SW 1271 (cell line): ENCODE data around the gene RNF212B.
"Not testable (repeated sequence)": the region's sequence is repeated elsewhere in the genome, so short reads cannot be mapped to it uniquely, and the experiment has no call there.

Experiments
- DNase-seq, 2 experiments: peaks; one replicate each; lab custom pipeline; 2025; lab: John Stamatoyannopoulos, UW

RNF212B gene

GRCh38 chr14:23243066-23243465, 5.3 kb downstream of the RNF212B start:
- DNase-seq: no peak

- DNase-seq: no peak
These were observed 7.5 kb downstream of the RNF212B start for GRCh38 chr14:23245282-23245681.

DNA sequence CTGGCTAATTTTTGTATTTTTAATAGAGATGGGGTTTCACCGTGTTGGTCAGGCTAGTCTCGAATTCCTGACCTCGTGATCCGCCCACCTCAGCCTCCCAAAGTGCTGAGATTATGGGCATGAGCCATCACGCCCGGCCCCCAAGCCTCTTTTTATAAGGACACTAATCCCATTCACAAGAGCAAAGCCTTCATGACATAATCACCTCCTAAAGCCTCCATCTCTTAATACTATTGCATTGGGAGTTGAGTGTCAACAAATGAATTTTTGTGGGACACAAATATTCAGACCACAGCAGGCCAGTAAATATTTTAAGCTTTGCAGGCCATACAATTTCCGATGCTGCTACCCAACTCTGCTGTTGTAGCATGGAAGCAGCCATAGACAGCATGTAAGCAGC, 10.9 kb downstream of the RNF212B start:
- DNase-seq: no peak

DNA sequence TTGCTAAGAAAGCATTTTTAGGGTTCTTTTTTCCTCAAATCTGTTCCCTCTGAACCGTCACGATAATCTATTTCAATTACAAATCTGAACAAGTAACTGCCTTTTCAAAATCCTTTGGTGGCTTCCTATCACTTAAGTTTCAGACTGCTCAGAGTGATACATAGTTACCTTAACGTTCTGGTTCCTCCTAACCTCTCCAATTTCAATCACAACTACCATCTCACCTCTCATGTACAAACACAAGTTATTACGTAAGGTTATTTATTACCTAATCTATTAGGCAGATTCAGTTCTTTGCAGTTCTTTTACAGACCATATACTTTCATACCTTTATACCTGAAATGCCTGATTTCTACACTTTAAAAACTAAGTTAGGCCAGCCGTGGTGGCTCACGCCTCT, 12.1 kb downstream of the RNF212B start:
- DNase-seq: no peak

DNA sequence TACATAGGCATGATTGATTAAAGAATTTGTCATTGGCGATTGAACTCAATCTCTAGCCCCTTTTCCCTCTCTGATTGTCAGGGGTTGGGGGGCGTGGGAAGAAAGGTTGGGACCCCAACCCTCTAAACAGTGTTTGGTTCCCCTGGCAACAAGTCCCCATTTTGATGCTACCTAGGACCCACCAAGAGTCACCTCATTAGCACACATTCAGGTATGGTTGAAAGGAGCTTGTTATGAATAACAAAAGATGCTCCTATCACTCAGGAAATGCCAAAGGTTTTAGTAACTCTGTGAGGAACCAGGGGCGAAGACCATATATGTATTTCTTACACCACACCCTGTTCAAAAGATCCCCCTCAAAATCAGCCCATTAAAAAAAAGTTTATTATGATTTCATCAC, 14.3 kb downstream of the RNF212B start:
- no peak for DNase-seq

GRCh38 chr14:23252420-23253333, 14.9 kb downstream of the RNF212B start:
- no peak for DNase-seq

GRCh38 chr14:23258256-23258655, 20.5 kb downstream of the RNF212B start:
- no peak for DNase-seq

DNA sequence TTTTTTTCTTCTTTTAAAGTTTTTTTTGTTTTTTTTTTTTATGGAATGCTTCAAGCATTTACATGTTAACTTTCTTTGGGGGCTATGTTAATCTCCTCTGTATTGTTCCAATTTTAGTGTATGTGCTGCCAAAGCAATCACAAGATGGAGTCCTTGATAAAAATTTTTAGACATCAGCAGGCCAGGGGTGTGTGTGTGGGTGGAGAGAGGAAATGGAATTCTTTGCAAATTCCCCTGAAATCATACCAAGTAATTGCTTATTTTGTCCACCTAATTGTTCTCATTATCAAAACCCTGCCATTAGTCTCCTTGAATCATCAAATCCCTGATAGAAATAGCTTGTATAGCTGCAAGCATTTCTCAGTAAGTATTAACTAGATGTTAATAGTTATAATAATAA, 21.7 kb downstream of the RNF212B start:
- DNase-seq: no peak

DNA sequence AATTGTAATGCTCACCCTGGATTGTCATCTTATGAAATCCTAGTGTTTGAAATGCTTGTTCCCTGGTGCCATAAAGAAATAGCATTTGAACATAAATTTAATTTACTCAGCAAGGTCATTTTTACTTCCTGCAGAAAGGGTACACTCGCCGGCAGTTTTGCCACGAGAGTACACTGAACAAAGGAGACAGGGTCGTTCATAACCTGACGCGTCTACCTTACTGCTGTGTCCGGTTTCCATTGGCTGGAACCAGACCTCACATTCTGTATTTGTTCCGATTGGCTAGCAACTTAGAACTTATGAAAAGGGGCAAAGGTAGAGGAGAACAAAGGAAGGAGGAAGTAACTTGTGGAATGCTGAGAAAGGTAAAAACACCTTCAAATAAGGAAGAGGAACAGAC, 23.1 kb downstream of the RNF212B start:
- DNase-seq: not testable (repeated sequence)

DNA sequence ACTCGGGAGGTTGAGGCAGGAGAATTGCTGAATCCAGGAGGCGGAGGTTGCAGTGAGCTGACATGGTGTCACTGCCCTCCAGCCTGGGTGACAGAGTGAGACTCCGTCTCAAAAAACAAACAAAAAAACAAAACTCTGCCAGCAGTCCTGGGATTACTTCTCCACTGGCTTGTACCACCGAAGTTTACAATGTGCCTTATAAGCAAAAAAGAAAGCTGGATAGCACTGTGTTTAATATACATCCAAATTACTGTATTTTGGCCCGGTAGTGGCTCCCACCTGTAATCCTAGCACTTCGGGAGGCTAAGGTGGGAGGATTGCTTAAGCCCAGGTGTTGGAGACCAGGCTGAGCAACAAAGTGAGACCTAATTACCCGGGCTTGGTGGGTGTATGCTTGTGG, 31.5 kb downstream of the RNF212B start:
- no peak for DNase-seq

DNA sequence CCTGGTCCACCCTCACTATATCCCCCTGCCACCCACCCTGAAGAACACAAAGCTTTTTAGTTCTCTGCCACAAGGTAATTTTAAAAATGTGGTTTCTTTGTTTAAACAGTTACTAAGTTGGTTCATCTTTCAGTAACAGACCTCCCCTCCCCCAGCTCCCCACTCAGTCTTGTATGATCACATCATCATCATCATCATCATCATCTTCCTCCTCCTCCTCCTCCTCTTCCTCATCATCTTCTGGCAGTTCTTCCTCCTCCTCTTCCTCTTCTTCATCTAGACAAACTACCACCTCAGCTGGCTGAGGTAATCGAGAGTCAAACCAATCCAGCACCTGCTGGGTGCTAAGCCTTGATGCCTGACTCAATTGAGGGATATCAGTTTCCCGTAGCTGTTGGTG, 37.7 kb downstream of the RNF212B start:
- DNase-seq: no peak

GRCh38 chr14:23277189-23277588, 39.5 kb downstream of the RNF212B start:
- no peak for DNase-seq

GRCh38 chr14:23277928-23278327, 40.2 kb downstream of the RNF212B start:
- not testable (repeated sequence) for DNase-seq

DNA sequence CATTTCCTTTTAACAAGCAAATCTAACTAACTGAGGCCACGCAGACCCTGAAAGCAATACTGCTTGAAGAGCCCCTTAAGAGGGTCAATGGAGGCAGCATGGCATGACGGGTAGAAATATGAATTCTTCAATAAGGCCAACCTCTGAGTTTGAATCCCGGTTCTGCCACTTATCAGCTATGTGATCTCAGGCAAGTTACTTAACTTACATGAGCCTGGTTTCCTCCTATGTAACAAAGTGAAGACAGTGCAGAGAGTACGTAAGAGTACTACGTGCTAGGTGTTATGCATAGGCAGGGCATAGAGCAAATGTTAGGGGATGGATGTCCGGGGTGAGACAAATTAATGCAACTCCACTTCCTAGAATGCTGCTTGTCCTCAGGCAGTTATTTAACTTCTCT, 43.5 kb downstream of the RNF212B start:
- DNase-seq: no peak

- DNase-seq: peak in 1 of 2 experiments; percentile 16
These were observed 47.2 kb downstream of the RNF212B start for GRCh38 chr14:23284654-23285529.

DNA sequence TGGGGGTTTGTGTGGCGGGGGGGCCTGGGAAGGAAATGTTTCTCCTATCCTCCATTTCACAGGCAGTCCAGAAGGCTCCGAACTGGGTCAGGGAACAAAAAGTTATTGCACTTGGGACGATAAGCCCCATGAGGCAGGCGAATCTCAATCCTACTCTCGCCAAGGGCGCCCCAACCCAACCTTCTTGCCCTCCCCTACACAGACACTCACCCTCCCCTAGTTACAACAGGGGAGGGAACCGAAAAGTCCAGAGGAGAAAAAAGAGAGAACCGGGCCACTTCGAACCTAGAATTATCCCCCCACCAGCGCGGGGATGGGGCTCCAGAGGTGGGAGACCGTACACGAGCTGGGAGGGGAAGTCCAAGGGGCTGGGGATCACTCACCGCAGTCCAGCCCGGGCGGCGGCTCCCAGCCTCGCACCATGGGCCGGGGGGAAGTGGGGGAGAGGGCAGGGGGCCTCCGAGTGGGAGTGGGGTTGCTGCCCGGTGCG, 47.8 kb downstream of the RNF212B start:
- DNase-seq: no peak

GRCh38 chr14:23286020-23286901, 48.5 kb downstream of the RNF212B start, which contains the start of gene HOMEZ:
TSS of gene HOMEZ (minus strand) at chr14:23286132. CDS start at chr14:23285952, 180 bp downstream.
- DNase-seq: peak; percentile 96 to 99

DNA sequence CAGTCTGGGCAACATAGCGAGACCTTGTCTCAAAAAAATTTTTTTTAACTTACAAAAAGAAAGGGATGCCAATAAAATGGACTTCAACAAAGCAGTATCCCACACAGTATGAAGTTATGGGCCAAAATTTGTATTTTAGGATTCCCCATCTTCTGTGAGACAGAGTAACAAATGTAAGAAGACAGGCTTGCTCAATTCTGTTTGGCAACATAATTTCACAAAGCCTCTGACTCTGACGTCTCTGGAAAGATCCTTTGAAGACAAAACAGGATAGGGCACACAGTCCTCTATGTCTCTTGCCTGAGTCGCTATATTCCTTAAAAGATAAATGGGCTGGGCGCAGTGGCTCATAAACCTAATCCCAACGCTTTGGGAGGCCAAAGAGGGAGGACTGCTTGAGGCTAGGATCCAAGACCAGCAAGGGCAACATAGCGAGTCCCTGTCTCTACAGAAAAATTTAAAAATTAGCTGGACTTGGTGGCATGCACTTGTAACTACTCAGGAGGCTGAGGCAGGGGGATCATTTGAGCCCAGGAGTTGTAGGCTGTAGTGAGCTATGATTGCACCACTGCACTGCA, 49.3 kb downstream of the RNF212B start:
- DNase-seq: no peak

DNA sequence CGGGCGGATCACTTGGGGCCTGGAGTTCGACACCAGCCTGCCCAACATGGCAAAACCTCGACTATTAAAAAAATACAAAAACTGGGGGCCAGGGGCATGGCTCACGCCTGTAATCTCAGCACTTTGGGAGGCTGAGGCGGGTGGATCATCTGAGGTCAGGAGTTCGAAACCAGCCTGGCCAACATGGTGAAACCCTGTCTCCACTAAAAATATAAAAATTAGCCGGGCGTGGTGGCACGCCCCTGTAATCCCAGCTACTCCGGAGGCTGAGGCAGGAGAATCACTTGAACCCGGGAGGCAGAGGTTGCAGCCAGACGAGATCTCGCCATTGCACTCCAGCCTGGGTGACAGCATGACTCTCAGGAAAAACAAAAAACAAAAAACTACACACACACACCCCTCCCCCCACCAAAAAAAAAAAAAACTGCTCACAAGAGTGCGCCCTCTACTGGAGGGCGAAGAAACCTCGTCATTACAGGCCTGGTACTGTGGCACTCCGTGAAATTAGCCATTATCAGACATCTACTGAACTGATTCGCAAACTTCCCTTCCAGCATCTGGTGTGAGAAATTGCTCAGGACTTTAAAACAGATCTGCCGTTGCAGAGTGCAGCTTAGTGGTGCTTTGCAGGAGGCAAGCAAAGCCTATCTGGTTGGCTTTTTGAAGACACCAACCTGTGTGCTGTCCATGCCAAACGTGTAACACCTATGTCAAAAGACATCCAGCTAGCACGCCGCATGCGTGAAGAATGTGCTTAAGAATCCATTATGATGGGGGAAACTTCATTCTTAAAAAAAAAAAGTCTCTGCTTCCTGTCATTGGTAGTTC, 57.2 kb downstream of the RNF212B start:
- peak in 1 of 2 experiments; percentile 60 for DNase-seq
